WTC11 (cell line): ENCODE results near the gene EP400. TPM values are rescaled to one million over a fixed set of nuclear protein-coding genes. Genes with fewer than 3 reads are reported as not detected.
A peak's percentile ranks its signal among the peaks of the same experiment; 100 is the strongest.
"Not testable (repeated sequence)": the region's sequence is repeated elsewhere in the genome, so short reads cannot be mapped to it uniquely, and the experiment has no call there.

Experiments used
- ATAC-seq: fragments of 200-7000 bp; cut with Tn5 transposase; 2 replicates; pipeline ENCODE4 v1.10.0; 2021; ENCODE audit warnings: mild to moderate bottlenecking, moderate library complexity
- CTCF ChIA-PET: fragments of 300-600 bp; sonication (Branson Sonifier 250); formaldehyde crosslinking; loops from one replicate; lab custom pipeline; 2021; ENCODE audit warnings: antibody characterized with exemption; lab: Charles Lee
- POLR2A ChIA-PET: fragments of 350-600 bp; sonication (Branson Sonifier 250); formaldehyde crosslinking; loops from one replicate; lab custom pipeline; 2021; ENCODE audit warnings: antibody characterized with exemption; lab: Charles Lee
- DNase-seq: peaks from one replicate; pipeline ENCODE4 v3.0.0; 2021; ENCODE audit warnings: low spot score
- H3K27ac Mint-ChIP-seq: 2 replicates; pipeline ENCODE4 v1.8.0; 2021; ENCODE audit warnings: mixed read lengths
- H3K27me3 Mint-ChIP-seq: 2 replicates; pipeline ENCODE4 v1.8.0; 2021; ENCODE audit warnings: low read depth, mild to moderate bottlenecking, moderate library complexity, mixed read lengths
- H3K36me3 Mint-ChIP-seq: 2 replicates; pipeline ENCODE4 v1.8.0; 2021; ENCODE audit warnings: mixed read lengths
- H3K4me1 Mint-ChIP-seq: 2 replicates; pipeline ENCODE4 v1.8.0; 2022; ENCODE audit warnings: mixed read lengths
- H3K4me3 Mint-ChIP-seq: 2 replicates; pipeline ENCODE4 v1.8.0; 2021; ENCODE audit warnings: mild to moderate bottlenecking, moderate library complexity, mixed read lengths
- H3K9me3 Mint-ChIP-seq: 2 replicates; pipeline ENCODE4 v1.8.0; 2021; ENCODE audit warnings: mixed read lengths
- CBFB ChIP-seq: sonication (generic); formaldehyde crosslinking; IDR thresholded peaks from 2 replicates; pipeline ENCODE4 v1.8.1; 2022; ENCODE audit warnings: mild to moderate bottlenecking, low read depth, missing genetic modification reagents
- HMGA2 ChIP-seq: fragments of 250-450 bp; sonication (Bioruptor Pico); IDR thresholded peaks from 2 replicates; pipeline ENCODE4 v1.4.0; 2021; ENCODE audit warnings: mild to moderate bottlenecking, moderate library complexity
- NR2C2 ChIP-seq: sonication (generic); formaldehyde crosslinking; IDR thresholded peaks from 2 replicates; pipeline ENCODE4 v1.8.0; 2022; ENCODE audit warnings: mild to moderate bottlenecking, missing genetic modification reagents
- OVOL2 ChIP-seq: fragments of 250-450 bp; sonication (Bioruptor Pico); IDR thresholded peaks from 2 replicates; pipeline ENCODE4 v1.9.0; 2021; ENCODE audit warnings: mild to moderate bottlenecking, borderline replicate concordance
- RORB ChIP-seq: fragments of 250-450 bp; sonication (Bioruptor Pico); IDR thresholded peaks from 2 replicates; pipeline ENCODE4 v1.9.0; 2021; ENCODE audit warnings: mild to moderate bottlenecking
- SOX15 ChIP-seq: fragments of 250-450 bp; sonication (Bioruptor Pico); IDR thresholded peaks from 2 replicates; pipeline ENCODE4 v1.9.0; 2021; ENCODE audit warnings: mild to moderate bottlenecking
- TEAD1 ChIP-seq: sonication (generic); formaldehyde crosslinking; IDR thresholded peaks from 2 replicates; pipeline ENCODE4 v1.8.0; 2022; ENCODE audit warnings: mild to moderate bottlenecking, missing genetic modification reagents
- ZBTB21 ChIP-seq: sonication (generic); formaldehyde crosslinking; IDR thresholded peaks from 2 replicates; pipeline ENCODE4 v1.8.1; 2023; ENCODE audit warnings: mild to moderate bottlenecking, missing genetic modification reagents, borderline replicate concordance
- ZNF423 ChIP-seq: fragments of 250-450 bp; sonication (Bioruptor Pico); IDR thresholded peaks from 2 replicates; pipeline ENCODE4 v2.1.2; 2022; ENCODE audit warnings: mild to moderate bottlenecking, moderate library complexity
- total RNA-seq: library from RNA; stranded (reverse); gene quantifications from 3 replicates; pipeline ENCODE4 v1.2.3, GENCODE V29; 2021
- TF ChIP-seq, protein P1 (sequence below): sonication (generic); formaldehyde crosslinking; IDR thresholded peaks from 2 replicates; pipeline ENCODE4 v1.8.1; 2022; ENCODE audit warnings: mild to moderate bottlenecking, moderate library complexity, missing genetic modification reagents
- TF ChIP-seq, protein P2 (sequence below): sonication (generic); formaldehyde crosslinking; IDR thresholded peaks from 2 replicates; pipeline ENCODE4 v1.8.0; 2022; ENCODE audit warnings: mild to moderate bottlenecking, missing genetic modification reagents
- TF ChIP-seq, protein P3 (sequence below): sonication (generic); formaldehyde crosslinking; IDR thresholded peaks from 2 replicates; pipeline ENCODE4 v1.8.0; 2022; ENCODE audit warnings: mild to moderate bottlenecking, missing genetic modification reagents
- TF ChIP-seq, protein P4 (sequence below): sonication (generic); formaldehyde crosslinking; IDR thresholded peaks from 2 replicates; pipeline ENCODE4 v1.8.1; 2023; ENCODE audit warnings: mild to moderate bottlenecking, missing genetic modification reagents
- TF ChIP-seq, protein P5 (sequence below): sonication (generic); formaldehyde crosslinking; IDR thresholded peaks from 2 replicates; pipeline ENCODE4 v1.8.0; 2023; ENCODE audit warnings: missing genetic modification reagents
- TF ChIP-seq, protein P6 (sequence below): sonication (generic); formaldehyde crosslinking; IDR thresholded peaks from 2 replicates; pipeline ENCODE4 v1.8.1; 2022; ENCODE audit warnings: mild to moderate bottlenecking, missing genetic modification reagents, moderate library complexity, borderline replicate concordance
- TF ChIP-seq, protein P7 (sequence below): fragments of 200-600 bp; IDR thresholded peaks from 2 replicates; pipeline ENCODE4 v1.8.0; 2022; ENCODE audit warnings: antibody characterized with exemption
- TF ChIP-seq, protein P8 (sequence below): fragments of 250-450 bp; sonication (Bioruptor Pico); IDR thresholded peaks from 2 replicates; pipeline ENCODE4 v1.9.0; 2021; ENCODE audit warnings: mild to moderate bottlenecking
- TF ChIP-seq, protein P9 (sequence below): fragments of 250-450 bp; sonication (Bioruptor Pico); IDR thresholded peaks from 2 replicates; pipeline ENCODE4 v1.8.0; 2021; ENCODE audit warnings: mild to moderate bottlenecking

Gene EP400
- total RNA-seq, 1 experiment from 2014 or later = 75.8 TPM

DNA sequence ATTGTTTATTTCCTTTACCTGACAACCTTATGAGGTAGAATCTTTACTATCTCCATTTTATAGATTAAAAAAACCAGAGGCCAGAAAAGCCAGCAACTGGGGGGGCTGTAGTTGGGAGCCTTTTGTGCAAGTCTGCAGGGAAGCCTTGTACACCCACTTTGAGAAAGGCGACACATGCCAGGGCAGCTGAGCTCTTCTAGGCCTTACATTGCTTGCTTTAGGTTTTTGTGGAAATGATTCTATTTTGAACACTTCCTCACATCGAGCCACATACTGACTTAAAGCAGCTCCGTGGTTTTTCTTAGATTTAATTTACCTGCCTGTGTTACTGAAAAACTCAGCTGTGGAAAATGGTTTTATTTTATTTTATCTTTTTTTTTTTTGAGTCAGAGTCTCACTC lies 34.6 kb downstream of the EP400 start:
- no peaks in the 10 kb centered on the region for H3K27me3 Mint-ChIP-seq
- no peak for TF ChIP-seq OVOL2 (CRISPR knock-in tag)
- TF ChIP-seq, all 79 proteins: peak for 0
- peaks cover 24% of the 10 kb centered on the region for H3K4me1 Mint-ChIP-seq
- ChIA-PET POLR2A (interaction anchor here (0.6 kb wide), 1 partner anchor 1082 kb away, joined by 3 read pairs; no protein-coding TSS in a partner anchor), CTCF (no interaction called here)
- DNase-seq (no peak), ATAC-seq (no peak)
- H3K9me3 Mint-ChIP-seq = no peaks in the 10 kb centered on the region
- no peak overlapping the region for H3K27ac Mint-ChIP-seq
- no peak overlapping the region for H3K4me3 Mint-ChIP-seq
- peaks cover 50% of the 10 kb centered on the region for H3K36me3 Mint-ChIP-seq

DNA sequence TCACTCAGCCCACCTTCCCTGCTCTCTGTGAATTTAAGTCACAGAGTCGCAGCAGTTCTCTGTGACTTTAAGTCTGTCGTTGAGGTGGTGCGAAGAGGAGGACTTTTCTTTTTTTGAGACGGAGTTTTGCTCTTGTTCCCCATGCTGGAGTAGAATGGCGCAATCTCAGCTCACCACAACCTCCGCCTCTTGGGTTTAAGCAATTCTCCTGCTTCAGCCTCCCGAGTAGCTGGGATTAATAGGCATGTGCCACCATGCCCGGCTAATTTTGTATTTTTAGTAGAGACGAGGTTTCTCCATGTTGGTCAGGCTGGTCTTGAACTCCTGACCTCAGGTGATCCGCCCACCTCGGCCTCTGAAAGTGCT lies 35.8 kb downstream of the EP400 start:
- Mint-ChIP-seq H3K4me1 (peaks cover 36% of the 10 kb centered on the region), H3K27ac (0 out of 2 replicates have a peak overlapping the region, but pooled peaks have one; percentile 27), H3K36me3 (peaks cover 40% of the 10 kb centered on the region)
- DNase-seq, H3K4me3 Mint-ChIP-seq, POLR2A ChIA-PET, ATAC-seq, CTCF ChIA-PET, H3K27me3 Mint-ChIP-seq, H3K9me3 Mint-ChIP-seq: not testable (repeated sequence)

DNA sequence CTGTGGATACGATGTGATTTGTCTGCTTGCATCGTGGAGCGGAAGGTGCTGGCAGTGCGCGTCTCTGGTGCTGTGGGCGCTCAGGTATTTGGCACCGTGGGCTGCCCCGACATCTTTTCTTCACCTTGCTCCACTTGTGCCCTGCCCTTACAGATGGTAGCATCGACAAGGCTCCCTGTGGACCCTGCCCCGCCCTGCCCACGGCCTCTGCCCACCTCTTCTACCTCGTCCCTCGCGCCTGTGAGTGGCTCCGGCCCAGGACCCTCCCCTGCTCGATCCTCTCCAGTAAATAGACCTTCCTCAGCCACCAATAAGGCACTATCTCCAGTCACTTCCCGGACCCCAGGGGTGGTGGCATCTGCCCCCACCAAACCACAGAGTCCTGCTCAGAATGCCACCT lies 36.6 kb downstream of the EP400 start:
- H3K27ac Mint-ChIP-seq = peak overlapping the region; percentile 91
- CTCF ChIA-PET = no interaction called here
- no peak for ATAC-seq
- H3K9me3 Mint-ChIP-seq = no peaks in the 10 kb centered on the region
- no peaks in the 10 kb centered on the region for H3K27me3 Mint-ChIP-seq
- POLR2A ChIA-PET = no interaction called here
- peaks cover 40% of the 10 kb centered on the region for H3K36me3 Mint-ChIP-seq
- H3K4me1 Mint-ChIP-seq = peaks cover 45% of the 10 kb centered on the region
- DNase-seq = no peak
- H3K4me3 Mint-ChIP-seq = no peak overlapping the region
- TF ChIP-seq ZNF423 (no peak), OVOL2 (CRISPR knock-in tag) (no peak), HMGA2 (CRISPR knock-in tag) (no peak), ZBTB21 (CRISPR knock-in tag) (no peak), SOX15 (CRISPR knock-in tag) (no peak), CBFB (no peak), NR2C2 (CRISPR knock-in tag) (no peak), RORB (CRISPR knock-in tag) (no peak), TEAD1 (CRISPR knock-in tag) (no peak)
- TF ChIP-seq, protein P1, sequence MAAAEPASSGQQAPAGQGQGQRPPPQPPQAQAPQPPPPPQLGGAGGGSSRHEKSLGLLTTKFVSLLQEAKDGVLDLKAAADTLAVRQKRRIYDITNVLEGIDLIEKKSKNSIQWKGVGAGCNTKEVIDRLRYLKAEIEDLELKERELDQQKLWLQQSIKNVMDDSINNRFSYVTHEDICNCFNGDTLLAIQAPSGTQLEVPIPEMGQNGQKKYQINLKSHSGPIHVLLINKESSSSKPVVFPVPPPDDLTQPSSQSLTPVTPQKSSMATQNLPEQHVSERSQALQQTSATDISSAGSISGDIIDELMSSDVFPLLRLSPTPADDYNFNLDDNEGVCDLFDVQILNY = no peak
- TF ChIP-seq, protein P2, sequence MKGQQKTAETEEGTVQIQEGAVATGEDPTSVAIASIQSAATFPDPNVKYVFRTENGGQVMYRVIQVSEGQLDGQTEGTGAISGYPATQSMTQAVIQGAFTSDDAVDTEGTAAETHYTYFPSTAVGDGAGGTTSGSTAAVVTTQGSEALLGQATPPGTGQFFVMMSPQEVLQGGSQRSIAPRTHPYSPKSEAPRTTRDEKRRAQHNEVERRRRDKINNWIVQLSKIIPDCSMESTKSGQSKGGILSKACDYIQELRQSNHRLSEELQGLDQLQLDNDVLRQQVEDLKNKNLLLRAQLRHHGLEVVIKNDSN (CRISPR knock-in tag) = no peak
- TF ChIP-seq, protein P3, sequence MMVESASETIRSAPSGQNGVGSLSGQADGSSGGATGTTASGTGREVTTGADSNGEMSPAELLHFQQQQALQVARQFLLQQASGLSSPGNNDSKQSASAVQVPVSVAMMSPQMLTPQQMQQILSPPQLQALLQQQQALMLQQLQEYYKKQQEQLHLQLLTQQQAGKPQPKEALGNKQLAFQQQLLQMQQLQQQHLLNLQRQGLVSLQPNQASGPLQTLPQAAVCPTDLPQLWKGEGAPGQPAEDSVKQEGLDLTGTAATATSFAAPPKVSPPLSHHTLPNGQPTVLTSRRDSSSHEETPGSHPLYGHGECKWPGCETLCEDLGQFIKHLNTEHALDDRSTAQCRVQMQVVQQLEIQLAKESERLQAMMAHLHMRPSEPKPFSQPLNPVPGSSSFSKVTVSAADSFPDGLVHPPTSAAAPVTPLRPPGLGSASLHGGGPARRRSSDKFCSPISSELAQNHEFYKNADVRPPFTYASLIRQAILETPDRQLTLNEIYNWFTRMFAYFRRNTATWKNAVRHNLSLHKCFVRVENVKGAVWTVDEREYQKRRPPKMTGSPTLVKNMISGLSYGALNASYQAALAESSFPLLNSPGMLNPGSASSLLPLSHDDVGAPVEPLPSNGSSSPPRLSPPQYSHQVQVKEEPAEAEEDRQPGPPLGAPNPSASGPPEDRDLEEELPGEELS (CRISPR knock-in tag) = no peak
- TF ChIP-seq, protein P4, sequence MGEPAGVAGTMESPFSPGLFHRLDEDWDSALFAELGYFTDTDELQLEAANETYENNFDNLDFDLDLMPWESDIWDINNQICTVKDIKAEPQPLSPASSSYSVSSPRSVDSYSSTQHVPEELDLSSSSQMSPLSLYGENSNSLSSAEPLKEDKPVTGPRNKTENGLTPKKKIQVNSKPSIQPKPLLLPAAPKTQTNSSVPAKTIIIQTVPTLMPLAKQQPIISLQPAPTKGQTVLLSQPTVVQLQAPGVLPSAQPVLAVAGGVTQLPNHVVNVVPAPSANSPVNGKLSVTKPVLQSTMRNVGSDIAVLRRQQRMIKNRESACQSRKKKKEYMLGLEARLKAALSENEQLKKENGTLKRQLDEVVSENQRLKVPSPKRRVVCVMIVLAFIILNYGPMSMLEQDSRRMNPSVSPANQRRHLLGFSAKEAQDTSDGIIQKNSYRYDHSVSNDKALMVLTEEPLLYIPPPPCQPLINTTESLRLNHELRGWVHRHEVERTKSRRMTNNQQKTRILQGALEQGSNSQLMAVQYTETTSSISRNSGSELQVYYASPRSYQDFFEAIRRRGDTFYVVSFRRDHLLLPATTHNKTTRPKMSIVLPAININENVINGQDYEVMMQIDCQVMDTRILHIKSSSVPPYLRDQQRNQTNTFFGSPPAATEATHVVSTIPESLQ = no peak
- TF ChIP-seq, protein P5, sequence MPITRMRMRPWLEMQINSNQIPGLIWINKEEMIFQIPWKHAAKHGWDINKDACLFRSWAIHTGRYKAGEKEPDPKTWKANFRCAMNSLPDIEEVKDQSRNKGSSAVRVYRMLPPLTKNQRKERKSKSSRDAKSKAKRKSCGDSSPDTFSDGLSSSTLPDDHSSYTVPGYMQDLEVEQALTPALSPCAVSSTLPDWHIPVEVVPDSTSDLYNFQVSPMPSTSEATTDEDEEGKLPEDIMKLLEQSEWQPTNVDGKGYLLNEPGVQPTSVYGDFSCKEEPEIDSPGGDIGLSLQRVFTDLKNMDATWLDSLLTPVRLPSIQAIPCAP (CRISPR knock-in tag) = no peak
- TF ChIP-seq, protein P6, sequence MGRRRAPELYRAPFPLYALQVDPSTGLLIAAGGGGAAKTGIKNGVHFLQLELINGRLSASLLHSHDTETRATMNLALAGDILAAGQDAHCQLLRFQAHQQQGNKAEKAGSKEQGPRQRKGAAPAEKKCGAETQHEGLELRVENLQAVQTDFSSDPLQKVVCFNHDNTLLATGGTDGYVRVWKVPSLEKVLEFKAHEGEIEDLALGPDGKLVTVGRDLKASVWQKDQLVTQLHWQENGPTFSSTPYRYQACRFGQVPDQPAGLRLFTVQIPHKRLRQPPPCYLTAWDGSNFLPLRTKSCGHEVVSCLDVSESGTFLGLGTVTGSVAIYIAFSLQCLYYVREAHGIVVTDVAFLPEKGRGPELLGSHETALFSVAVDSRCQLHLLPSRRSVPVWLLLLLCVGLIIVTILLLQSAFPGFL (CRISPR knock-in tag) = no peak
- TF ChIP-seq, protein P7, sequence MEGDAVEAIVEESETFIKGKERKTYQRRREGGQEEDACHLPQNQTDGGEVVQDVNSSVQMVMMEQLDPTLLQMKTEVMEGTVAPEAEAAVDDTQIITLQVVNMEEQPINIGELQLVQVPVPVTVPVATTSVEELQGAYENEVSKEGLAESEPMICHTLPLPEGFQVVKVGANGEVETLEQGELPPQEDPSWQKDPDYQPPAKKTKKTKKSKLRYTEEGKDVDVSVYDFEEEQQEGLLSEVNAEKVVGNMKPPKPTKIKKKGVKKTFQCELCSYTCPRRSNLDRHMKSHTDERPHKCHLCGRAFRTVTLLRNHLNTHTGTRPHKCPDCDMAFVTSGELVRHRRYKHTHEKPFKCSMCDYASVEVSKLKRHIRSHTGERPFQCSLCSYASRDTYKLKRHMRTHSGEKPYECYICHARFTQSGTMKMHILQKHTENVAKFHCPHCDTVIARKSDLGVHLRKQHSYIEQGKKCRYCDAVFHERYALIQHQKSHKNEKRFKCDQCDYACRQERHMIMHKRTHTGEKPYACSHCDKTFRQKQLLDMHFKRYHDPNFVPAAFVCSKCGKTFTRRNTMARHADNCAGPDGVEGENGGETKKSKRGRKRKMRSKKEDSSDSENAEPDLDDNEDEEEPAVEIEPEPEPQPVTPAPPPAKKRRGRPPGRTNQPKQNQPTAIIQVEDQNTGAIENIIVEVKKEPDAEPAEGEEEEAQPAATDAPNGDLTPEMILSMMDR = no peak
- TF ChIP-seq, protein P8, sequence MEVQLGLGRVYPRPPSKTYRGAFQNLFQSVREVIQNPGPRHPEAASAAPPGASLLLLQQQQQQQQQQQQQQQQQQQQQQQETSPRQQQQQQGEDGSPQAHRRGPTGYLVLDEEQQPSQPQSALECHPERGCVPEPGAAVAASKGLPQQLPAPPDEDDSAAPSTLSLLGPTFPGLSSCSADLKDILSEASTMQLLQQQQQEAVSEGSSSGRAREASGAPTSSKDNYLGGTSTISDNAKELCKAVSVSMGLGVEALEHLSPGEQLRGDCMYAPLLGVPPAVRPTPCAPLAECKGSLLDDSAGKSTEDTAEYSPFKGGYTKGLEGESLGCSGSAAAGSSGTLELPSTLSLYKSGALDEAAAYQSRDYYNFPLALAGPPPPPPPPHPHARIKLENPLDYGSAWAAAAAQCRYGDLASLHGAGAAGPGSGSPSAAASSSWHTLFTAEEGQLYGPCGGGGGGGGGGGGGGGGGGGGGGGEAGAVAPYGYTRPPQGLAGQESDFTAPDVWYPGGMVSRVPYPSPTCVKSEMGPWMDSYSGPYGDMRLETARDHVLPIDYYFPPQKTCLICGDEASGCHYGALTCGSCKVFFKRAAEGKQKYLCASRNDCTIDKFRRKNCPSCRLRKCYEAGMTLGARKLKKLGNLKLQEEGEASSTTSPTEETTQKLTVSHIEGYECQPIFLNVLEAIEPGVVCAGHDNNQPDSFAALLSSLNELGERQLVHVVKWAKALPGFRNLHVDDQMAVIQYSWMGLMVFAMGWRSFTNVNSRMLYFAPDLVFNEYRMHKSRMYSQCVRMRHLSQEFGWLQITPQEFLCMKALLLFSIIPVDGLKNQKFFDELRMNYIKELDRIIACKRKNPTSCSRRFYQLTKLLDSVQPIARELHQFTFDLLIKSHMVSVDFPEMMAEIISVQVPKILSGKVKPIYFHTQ = no peak
- TF ChIP-seq, protein P9, sequence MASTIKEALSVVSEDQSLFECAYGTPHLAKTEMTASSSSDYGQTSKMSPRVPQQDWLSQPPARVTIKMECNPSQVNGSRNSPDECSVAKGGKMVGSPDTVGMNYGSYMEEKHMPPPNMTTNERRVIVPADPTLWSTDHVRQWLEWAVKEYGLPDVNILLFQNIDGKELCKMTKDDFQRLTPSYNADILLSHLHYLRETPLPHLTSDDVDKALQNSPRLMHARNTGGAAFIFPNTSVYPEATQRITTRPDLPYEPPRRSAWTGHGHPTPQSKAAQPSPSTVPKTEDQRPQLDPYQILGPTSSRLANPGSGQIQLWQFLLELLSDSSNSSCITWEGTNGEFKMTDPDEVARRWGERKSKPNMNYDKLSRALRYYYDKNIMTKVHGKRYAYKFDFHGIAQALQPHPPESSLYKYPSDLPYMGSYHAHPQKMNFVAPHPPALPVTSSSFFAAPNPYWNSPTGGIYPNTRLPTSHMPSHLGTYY (CRISPR knock-in tag) = no peak
